Measurements from ENCODE around the gene AGPAT3.

- TF ChIP-seq CTCF (IDR thresholded peaks at IDR 0.05; ENCODE audit: low read depth, low read length, poor library complexity, severe bottlenecking) (no peak), EZH2phosphoT487 (IDR thresholded peaks at IDR 0.05; ENCODE audit: borderline replicate concordance, low read length) (no peak)
Measured at GRCh38 chr21:43846430-43846829, 18.6 kb upstream of the AGPAT3 start.
